GM21423 (cell line): ENCODE results near the gene ALDH8A1.

Source experiments
- ATAC-seq: cut with Tn5 transposase; IDR thresholded peaks from one replicate; pipeline ENCODE4 v1.9.1; 2021; ENCODE audit warnings: mild to moderate bottlenecking, moderate library complexity; ENCODE audit not compliant: unreplicated experiment

The ALDH8A1 gene, protein sequence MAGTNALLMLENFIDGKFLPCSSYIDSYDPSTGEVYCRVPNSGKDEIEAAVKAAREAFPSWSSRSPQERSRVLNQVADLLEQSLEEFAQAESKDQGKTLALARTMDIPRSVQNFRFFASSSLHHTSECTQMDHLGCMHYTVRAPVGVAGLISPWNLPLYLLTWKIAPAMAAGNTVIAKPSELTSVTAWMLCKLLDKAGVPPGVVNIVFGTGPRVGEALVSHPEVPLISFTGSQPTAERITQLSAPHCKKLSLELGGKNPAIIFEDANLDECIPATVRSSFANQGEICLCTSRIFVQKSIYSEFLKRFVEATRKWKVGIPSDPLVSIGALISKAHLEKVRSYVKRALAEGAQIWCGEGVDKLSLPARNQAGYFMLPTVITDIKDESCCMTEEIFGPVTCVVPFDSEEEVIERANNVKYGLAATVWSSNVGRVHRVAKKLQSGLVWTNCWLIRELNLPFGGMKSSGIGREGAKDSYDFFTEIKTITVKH

DNA sequence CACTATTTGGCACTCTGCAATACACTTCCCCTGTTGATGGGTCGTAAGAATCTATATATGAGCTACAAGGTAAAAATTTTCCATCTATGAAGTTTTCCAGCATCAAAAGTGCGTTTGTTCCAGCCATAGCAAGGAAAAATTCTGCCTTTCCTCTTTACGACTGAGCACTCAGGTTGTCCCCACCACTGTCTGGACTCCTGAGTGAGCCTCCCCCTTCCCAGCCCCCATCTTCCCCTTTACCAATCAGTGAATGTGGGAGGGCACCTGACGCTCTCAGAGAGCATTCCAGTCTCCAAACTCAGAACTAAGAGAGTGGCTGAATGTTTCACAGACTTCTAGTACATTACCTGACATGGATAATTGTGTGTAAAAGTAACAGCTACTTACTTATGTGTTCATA lies at the start of gene ALDH8A1:
ALDH8A1 (minus strand) TSS at position 175 of the 400 bp plus-strand sequence; CDS start at position 127, 48 bp downstream.
- no peak for ATAC-seq

DNA sequence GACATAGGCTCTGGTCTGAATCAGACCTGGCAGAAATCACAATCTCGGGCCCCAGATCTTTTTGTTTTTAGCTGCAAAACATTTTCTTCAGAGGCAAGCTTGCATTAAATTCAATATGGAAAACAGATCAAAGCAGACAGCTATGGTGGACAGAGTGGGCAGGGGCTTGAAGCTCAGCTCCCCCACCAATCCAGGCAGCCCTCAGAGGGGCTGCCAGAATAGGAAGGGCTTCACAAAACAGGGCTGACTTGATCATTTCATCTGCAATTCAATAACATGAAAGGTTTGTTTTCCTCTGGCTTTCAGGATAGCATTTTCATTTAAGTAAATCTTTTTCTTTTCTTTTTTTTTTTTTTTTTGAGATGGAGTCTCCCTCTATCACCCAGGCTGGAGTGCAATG lies 49.2 kb upstream of the ALDH8A1 start:
- ATAC-seq = no peak

DNA sequence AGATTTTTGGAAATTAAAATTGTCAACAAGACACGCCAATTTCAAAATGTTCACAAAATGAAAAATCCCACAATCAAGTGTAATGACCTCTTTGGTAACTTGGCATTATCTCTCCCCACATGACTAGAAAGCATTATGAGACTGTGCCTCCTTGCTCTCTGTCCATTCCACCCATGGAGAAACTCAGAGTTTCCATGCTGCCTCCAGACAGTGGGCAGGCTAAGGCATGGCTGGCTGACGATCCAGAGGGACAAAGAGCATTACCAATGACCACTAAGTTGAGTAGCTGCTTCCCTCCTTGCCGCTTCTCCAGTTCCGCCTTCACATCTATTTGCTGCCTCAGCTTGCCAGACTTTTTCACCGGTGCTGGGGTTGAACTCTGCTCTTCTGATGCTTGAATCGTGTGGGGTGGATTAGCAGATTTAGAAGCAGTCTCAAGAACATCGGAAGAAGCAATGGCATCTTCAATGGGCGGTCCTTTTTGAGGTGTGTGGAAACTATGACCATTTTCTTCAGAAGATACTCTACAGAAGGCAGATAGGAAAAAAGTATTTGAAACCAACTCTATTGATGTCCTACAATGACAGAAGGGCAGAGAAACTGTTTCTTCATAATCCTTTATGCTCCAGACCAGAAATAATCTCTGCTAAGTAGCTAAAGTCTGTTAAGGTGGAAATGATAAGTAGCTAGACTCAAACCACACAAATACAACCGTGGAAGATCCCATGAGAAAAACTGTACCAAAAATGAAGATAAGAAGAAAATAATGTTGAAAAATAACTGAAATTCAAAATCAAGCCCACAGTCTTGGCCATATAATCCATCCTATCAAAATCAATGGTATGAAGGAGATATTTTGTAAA lies 47.5 kb upstream of the ALDH8A1 start:
- ATAC-seq = no peak

DNA sequence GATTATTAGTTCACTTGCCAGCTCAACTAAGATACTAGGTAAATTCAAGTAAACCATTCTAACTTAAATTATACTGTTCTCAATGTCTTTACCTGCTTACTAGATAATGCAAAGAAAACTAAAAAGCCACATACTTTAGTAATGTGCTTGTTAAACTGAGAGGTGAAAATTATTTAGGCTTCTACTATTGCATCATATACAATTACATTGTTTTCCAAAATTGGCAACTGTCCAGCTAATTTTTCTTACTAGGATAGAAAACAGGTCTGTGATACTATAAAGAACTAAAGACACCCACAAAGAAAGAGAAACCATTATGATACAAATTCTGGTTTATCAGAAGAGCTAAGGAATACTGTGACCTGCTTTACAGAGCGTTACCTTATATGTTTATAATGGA lies 45.6 kb upstream of the ALDH8A1 start:
- ATAC-seq = no peak

DNA sequence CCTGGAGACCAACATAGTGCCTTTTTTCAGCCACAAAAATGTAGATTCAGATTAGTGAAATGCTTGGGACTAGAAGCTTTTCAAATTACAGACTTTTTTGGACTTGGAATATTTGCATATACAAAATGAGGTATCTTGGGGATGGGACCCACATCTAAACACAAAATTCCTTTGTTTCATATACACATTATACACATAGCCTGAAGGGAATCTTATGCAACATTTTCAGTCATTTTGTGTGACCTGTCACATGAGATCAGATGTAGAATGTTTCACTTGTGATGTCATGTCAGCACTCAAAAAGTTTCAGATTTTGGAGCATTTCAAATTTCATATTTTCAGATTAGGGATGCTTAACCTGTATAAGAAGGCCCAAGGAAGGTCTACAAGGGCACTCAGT lies 44.5 kb upstream of the ALDH8A1 start:
- ATAC-seq = no peak

DNA sequence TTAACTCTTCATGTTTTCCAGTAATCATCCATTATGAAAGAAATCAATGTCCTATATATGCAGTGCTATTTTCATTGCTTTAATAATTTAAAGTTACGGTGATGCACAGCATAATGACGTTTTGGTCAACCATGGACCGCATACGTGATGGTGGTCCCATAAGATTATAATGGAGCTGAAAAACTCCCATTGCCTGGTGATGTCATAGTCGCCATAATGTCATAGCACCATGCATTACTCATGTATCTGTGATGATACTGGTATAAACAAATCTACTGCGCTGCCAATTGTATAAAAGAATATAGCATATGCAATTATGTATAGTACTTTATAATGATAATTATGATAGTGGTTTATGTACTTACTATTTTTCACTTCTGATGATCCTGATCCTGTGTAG lies 42.3 kb upstream of the ALDH8A1 start:
- no peak for ATAC-seq

DNA sequence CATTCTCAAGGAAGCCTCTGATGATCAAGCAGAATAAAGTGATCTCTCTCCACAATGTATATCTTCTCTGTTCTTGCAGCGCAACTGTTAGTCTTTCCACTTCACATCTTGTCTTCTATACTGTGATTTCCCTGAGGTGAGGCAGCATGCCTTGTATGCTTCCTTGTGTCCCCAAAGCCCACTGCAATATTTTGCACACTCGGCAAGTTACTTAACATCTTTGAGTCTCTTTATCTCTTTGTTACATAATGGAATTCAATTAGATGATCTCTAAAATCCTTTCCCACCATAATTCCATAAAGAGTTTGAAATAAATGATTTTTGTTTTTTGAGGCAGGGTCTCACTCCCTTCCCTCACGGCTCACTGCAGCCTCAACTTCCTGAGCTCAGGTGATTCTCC lies 40.4 kb upstream of the ALDH8A1 start:
- no peak for ATAC-seq

DNA sequence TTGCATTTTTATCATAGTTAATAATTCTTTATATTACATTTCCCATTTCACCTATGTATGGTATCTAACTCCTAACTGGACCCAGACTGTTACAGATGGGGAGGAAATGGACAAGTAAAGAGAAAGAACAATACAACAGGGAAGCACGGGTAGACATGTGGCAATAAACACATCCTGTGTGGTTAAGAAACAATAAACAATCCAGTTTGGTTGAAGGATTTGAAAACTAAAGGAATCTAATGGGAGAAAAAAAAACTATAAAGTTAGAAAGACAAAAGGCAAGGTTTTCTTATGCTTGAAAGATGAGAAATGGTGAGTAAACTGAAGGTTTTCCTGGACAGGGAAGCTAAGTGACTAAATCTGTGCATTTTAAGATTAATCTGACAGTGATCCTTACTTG lies 34.9 kb upstream of the ALDH8A1 start:
- ATAC-seq = no peak

DNA sequence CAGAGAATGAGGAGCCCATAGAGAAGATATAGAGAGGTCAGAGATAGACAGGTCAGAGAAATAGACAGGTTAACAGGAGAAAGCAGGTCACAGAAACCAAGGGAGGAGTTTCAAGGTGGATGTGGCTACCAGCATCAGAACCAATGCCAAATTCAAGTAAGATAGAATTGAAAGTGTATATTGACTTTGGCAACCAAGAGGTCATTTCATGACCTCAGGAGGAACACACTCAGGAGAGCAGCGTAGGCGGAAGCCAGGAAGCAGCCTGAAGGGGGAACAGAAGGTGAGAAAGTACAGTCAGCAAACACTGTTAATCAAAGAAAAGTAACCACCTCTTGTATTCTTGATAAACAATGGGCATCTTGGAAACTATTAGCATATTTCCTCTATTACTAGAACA lies 33.9 kb upstream of the ALDH8A1 start:
- no peak for ATAC-seq

DNA sequence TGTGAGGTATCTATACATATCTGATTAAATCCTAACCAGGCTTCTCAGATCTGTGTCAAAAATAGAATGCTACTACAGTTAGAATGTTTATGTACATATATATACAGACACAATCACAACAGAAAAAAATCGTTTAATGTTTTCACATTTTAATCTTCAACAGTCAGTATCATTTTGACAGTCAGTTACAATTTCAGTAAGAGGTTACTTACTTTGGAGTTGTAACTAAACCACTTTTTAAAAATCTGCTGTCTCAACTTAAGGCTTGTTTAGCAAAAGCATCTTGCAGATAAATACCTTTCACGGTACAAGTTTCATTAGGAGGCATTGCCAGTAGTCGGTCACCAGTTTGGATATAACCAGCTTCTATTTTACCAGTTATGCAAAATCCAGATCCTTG lies 32.3 kb upstream of the ALDH8A1 start:
- ATAC-seq = no peak

DNA sequence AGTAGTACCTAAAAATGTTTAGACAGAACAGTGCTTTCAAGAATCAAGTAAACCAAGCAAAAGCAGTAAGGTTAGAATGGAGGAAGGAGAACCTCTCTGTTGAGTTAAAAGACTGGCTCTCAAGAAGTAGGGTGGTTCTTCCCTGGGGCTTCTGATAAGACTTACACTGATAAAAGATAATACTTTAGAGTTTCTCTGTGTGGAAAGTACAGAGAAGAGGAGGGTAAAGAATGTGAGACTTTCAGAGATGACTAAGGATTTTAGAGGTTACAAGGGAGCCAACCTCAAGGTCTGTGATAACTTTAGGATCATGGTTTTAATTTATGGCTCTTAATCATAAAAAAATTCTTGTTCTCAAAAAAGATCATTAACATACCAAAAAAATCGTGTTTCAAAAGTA lies 30.9 kb upstream of the ALDH8A1 start:
- no peak for ATAC-seq

DNA sequence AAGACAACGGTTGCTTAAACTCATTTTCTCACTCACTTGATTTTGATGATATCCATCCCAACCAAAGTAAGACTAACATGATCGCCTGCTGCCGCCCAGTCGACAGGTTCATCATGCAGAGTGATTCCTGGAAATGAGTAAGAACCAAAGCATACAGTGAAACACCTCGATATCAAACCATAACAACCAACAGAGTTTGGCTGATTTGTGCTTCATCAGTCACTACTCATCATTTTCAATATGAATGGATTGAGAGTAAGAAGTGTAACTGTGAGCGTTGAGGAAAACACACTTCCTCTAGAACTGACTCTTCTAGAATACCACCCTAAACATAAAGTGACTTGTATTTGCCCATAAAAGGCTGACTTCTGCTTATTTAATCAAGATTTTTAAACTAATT lies 29.2 kb upstream of the ALDH8A1 start:
- peak; percentile 72 for ATAC-seq

DNA sequence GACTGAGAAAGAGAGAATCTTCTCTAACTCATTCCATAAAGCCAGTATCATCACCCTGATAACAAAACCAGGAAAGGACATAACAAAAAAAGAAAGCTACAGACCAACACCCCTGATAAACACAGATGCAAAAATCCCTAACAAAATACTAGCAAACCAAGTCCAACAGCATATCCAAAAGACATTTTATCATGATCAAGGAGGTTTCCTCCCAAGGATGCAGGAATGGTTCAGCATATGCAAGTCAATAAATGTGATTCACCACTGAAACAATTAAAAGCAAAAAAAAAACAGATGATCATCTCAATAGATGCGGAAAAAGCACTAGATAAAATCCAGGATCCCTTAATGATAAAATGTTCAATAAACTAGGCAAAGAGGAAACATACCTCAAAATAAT lies 24.5 kb upstream of the ALDH8A1 start:
- ATAC-seq = no peak

DNA sequence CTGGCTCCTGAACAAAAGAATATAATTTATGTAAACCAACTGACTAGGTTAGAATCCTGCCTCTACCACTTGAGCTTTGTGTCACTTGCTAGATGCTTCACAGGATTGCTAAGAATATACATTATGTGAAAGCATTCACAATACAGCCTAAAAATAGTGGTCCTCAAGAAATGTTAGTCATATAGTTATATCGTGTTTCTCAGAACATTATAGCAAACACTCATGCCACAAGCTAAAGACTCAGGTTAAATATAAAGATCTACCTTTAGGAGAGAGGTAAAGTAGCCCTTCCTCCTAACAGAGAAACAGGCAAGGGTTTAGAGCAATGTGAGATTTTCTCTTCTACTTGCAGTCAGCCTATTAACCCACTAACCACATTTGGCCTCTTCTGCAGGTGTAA lies 17.8 kb upstream of the ALDH8A1 start:
- no peak for ATAC-seq

DNA sequence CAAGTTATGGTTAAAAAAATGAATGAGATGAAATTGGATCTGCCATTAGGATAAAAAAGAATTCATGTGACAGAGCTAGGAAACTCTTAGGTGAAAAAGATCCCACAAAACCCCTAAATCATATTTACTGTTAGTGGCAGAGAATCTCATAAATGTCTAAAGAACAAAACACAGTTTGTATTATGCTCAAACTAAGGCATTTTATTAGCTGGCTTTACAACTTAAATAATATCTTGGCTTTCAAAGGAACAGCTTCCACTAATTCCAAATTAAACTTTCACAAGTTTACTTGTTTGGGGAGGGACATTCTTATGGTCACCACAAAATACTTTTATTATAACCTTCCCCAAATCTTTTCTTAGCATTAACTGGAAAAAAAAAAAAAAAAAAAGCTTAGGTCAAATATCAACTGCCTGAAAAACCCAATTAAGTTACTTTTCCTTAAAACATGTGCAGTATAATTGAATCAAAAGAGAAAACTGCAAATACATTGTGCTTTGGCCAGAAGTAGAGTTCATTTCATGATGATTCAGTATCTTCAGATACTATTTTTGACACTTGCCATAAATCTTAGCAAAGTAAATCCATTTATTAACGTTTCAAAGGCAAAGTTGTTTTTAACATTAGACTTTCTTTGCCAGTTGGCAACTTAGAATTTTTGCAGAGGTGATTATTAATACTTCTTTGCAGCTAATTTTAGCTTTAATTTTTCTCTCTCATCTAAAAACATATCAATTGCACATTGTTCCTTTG lies 14.7 kb upstream of the ALDH8A1 start:
- ATAC-seq = no peak

DNA sequence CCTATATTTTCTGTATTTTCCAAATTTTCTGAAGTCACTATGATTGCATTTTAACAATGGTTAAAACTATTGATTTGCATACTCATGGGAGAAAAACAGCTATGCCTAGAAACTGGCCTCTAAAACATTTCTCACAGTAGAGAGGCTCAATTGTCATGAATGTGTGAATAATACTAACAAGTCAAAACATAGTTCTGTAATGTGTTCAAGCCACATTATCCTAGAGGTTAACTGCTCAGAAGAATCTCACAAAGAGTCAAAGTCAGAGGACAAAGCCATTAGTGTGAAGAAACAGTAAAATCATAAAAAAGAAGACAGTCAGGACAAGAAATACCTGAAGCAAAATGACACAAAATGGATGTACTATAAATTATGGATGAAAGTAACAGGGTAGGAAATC lies 12.5 kb upstream of the ALDH8A1 start:
- ATAC-seq = no peak

DNA sequence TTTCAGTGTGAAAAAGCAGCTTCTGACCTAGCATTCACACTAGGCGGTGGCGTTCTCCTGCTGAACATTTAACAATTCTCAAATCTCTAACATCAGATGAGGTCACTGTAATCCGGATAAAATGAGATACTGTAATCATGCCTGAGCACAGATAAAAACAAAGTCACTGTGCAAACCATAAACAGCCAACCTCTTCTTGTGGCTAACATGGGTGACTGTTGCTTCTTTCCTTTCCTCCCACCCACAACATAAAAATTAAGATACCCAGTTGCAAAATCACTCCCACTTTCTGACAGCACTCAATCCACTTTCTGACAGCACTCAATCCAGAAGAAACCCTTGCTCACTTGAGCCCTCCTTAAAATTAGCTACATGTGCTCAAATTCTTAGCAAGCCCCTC lies 11.5 kb upstream of the ALDH8A1 start:
- no peak for ATAC-seq

DNA sequence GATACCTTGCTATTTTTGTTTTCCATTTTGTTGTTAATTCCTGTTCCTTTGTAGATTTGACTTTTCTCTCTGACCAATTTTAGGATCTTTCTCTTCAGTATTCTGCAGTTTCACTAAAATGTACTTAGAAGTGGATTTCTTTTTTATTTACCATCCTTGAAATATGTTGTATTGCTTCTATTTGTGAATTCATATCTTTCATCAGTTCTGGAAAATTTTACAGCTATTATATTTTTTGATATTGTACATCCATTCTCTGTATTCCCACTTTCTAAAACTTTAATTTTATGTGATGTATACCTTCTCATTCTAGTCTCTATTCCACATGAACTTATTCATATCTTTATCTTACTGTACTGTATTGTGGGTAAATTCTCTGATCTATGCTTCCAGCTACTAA lies 9.7 kb upstream of the ALDH8A1 start:
- ATAC-seq = no peak

DNA sequence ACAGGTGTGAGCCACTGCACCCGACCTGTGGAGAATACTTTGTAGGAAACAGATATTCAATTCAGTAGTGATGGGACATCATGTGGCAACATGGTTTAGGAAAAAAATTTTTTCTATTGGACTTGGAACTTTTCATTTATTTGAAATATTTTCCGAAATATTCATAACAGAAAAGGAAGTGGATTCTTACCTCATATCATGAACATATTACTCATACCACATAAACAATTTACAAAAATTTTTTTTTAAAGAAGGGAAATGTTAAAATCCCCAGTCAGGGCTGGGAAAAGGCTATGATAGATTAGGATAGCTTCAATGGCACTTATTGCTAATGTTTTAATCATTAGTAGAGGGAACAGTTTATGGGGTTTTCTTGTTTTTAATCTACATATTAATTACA lies 6.8 kb upstream of the ALDH8A1 start:
- no peak for ATAC-seq

DNA sequence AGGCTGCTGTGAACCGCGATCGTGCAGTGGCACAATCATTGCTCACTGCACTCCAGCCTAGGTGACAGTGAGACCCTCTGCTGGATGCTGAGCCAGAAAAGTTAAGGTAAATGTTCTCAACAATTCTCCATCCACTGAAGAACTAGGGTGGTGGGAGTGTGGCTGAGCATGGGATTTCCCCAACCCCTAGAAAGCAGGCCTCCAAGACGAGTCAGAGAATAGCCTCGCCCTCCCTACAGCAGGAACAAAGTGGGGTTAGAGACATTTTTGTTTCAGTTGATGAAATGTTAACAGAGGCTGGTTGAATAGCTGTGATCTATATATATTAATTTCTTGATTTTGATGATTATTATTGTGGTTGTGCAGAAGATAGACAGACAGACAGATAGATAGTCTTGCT lies 6.1 kb upstream of the ALDH8A1 start:
- ATAC-seq = no peak

DNA sequence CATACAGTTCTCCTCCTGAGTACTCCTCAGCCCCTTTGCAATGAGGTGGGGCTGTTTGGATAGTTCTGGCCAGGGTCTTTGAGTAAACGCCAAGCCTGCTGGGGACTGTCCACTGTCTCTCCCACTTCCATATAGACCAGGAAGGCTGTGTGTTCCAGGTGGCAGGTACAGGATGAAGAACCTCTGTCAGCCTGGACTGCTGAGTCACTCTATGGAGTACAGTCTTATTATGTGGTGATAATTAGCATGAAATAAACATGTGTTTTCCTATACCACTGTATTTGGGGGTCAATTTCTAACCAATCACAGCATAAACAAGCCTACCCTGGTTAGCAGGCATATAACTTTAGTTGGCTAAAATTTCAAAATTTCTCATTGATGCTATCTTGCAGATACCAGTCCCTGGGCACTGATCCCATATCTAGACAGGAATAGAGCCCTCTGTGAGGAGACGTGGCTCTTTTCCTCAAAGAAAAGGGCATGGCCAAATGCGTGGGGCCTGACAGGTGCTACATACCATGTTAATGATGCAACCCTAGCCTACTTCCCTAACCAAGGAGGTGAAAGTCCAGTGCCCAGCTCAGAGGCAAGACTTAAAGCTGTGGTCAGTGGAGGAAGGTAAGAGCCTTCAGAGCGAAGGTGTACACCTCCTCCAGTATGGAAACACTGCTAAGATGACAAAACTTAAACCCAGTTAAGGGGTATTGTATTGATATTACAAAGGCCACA lies 4.5 kb upstream of the ALDH8A1 start:
- ATAC-seq = no peak
